ENCODE data around the gene SMARCC1.

SMARCC1 gene

DNA sequence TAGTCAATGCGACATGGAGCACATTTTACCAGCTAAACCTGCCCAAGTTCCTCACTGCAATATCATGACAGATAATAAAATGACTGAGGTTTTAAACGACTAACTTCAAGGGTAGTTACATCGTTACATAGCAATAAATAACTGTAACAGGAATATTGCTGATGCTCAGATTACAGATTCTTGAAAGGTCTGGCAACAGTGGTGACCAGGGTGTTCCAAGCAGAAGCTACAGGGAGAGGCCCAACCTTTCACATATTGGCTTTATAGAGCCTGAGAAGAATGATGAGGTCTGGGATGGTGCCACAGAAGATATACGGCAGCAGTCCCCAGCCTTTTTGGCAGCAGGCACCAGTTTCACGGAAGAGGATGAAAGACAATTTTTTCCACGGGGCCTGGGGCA, 151.9 kb downstream of the SMARCC1 start:
- DNase-seq: no peak

DNA sequence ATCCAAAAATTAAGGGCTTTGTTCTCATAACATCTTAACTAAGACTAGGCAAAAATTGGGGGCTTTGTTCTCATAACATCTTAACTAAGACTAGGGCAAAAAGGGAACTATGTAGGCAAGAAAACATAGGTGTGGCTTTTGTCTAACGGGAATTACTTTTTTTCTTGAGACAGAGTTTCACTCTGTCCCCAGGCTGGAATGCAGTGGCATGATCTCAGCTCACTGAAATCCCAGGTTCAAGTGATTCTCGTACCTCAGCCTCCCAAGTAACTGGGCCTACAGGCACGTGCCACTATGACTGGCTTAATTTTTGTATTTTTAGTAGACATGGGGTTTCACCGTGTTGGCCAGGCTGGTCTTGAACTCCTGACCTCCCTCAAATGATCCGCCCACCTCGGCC, 153.3 kb downstream of the SMARCC1 start:
- no peak for DNase-seq

DNA sequence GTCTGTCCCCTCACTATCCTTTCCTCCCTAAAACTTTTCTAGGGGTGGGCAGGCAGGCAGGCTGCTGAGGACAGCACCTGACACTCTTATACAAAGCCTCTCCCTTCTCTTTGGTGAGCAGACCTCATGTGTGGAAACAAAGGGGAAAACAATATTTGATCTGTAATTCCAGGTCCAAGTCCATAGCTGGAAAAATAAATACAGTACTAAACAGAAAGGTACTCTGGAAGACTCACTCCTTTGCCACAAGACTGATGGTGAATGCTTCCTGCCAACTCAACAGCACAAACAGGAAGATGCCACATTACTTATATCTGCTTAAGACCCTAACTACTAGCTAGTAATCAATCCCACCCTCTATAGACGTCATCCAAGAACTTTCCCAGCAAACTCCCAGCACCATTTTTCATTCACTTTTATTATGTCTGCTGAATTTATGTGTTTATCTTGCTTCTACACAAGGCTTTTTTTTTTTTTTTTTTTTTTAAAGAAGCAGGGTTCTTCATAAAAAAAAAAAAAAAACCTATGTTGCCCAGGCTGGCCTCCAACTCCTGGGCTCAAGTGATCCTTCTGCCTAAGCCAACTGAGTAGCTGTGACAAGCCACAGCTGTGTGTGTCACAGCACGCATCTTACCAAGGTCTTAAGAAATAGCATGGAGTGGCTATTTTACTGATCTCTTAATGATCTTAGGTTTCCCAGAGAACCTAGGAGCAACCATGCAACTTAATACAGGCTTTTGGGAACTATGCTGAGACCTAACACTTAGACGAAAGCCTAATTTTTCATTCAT, 158.8 kb downstream of the SMARCC1 start:
- no peak for DNase-seq

DNA sequence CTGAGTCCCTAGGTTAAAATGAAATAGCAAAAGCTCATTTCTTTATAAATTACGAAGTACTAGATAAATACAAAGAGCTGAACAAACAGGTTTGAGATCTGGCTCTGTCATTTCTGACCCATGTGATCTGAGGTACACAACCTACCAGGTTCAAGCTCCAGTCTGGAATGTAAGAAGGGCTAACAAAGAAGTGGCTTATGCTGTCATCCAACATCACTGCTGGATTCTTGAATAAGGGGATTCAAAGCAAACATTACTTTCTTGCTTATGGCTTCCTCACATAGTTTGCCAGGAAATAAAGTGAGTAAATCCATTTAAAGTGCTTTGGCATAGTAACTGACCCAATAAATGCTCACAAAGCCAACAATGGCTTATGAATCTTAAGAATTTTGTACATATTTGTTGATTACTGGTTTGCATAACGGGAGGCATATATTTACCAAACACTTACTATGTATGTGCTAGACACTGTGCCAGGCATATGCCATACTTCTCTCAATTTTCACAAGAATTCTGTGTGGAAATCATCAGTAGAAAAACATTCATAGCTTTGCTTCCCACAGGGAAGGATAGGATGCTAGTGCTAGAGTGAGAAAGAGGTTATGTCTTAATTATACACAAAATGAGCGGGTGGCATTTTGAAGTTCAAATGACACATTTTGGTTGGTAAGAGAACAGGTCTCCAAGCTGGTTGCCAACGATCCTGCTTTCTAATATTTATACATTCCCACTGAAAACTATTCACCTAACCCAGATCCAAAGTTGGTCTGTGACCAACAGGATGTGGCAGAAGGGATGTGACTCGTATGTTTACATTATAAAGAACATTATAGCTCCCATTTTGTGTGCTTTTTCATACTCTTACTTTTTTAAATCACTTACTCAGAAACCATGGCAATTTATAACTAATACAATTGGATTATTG, 164.3 kb downstream of the SMARCC1 start:
- no peak for DNase-seq

- DNase-seq: no peak
Measured at GRCh38 chr3:47614788-47615187, 166.9 kb downstream of the SMARCC1 start.

- DNase-seq: no peak
Measured at GRCh38 chr3:47613722-47614121, 168.0 kb downstream of the SMARCC1 start.

- DNase-seq: no peak
Measured at GRCh38 chr3:47612879-47613278, 168.8 kb downstream of the SMARCC1 start.

- DNase-seq: no peak
Measured at GRCh38 chr3:47612178-47612577, 169.5 kb downstream of the SMARCC1 start.

DNA sequence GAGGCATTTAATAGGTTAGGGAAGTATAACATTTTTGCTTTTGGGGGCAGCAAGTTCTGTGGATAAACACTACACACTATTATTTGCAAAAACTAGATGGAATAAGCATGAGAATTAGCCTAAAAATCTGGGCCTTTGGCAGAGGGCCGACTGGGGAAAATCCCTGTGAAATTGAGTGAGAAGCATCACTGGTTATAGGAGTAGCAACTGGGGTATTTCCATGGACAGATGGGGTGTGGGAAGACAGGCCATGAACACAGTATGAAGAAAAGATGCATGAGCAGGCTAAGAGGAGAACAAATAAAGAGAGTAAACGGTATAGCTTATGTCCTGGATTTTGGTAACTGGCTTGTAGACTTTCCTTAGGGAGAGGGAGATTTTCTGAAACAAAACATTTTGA, 170.1 kb downstream of the SMARCC1 start:
- DNase-seq: no peak

- no peak for DNase-seq
Measured at GRCh38 chr3:47610583-47610982, 171.1 kb downstream of the SMARCC1 start.

DNA sequence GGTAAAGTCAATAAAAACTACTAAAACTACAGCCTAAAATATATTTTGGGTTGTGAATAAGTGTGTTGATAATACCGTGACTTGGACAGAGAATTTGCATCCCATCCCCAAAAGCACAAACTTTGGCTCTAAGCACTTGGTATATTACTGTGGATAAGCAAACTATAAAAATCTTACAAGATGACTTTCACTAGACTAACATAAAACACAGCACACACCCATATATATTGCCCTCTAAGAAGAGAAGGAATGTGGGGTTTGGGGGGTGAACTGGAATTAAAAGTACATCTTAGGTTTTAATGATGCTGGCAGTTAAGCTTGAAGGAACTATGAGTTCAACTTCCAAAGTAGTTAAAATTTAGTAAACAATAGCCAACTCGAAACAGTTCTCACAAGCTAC, 174.4 kb downstream of the SMARCC1 start:
- no peak for DNase-seq

DNA sequence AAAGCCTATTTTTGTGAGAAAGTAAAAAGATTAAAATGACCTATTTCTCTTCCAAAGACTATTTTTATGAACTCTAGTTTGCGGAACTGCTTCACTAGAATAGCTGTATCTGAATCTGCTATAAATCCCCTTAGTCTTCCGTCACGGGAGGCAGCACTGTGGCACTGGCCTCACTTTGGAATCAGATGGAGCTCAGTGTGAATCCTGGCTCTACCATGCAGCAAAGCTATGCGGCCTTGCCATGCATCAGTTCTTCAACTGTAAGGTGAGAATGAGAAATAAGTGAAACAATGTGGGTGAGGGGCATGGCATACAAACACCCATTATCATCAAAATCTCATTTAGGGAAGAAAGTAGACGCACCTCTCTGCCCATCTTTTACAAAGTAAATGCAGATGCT, 175.5 kb downstream of the SMARCC1 start:
- DNase-seq: no peak

GRCh38 chr3:47605652-47606051, 176.0 kb downstream of the SMARCC1 start:
- no peak for DNase-seq

DNA sequence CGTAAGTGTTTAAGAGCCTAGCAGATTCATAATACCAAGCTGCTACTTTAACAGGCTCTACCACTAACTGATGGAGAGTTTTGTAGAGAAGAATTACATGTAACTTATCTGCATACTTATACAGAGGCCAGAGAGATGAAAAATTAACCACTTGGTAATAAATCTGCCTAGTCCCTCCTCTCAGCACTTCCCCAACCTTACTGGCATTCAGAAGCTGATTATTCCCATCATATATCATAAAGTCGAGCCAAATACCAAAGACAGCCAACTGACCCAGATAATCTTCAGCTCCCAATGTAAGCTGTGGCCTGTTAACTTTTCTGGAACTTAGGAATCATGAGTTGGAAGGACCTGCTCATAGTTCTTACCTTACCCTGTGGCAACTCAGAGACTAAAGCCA, 177.5 kb downstream of the SMARCC1 start:
- DNase-seq: no peak

- no peak for DNase-seq
Measured at GRCh38 chr3:47603332-47603731, 178.4 kb downstream of the SMARCC1 start.

DNA sequence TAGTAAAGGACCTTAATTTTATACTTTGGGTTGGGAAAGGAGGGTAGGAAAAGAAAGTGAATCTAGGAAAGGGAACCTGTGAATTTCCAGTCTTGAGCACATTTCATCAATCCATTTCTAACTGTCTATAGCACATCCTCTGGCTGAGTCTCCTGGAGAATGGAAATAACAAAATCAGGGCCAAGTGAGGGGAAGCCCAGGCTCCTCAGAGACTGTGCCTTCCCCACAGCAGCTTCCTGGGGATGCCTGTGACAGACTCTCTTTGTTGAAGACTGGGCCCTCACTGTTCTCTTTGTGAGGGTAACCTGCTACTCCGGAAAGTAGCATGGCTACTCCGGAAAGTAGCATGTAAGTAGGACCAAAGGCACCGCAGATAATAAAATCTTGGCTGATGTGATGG, 180.4 kb downstream of the SMARCC1 start:
- no peak for DNase-seq

DNA sequence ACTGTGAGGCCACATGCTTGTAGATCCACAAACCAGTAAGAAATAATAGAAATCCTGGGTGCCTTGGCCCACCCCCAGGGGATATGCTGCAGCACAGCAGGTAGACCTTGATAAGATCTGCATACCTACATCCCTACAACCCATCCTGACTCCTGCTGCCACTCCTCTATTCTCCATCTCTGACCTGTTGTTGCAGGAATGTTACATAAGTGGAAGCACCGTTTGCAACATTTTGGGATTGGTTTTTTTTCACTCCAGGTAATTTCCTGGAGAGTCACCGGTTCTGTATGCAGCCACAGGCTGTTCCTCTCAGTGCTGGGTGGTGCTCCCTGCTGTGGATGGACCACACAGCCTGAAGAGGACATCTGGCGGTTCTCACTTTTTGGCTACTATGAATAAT, 186.9 kb downstream of the SMARCC1 start:
- DNase-seq: no peak

- no peak for DNase-seq
Measured at GRCh38 chr3:47592066-47592795, 189.5 kb downstream of the SMARCC1 start.

- no peak for DNase-seq
Measured at GRCh38 chr3:47590216-47590615, 191.5 kb downstream of the SMARCC1 start.

DNA sequence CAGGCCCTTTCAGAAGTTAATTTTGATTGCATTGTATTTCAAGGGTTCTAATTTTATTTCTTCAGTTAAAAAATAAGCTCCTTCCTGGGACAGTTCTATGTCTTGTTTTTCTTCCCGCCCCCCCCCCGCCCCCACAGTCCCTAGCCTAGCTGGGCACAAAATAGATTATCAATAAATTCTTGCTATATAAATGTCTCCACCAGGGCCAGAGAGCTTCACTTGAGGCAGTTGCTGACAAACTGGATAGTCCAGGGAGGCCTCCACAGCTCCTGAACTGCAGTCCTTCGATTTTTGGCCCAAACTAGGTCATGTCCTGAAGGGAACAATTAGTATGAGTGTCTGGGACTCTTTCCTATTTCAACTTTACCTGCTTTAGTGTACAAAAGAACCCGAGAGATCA, 193.1 kb downstream of the SMARCC1 start:
- no peak for DNase-seq

DNA sequence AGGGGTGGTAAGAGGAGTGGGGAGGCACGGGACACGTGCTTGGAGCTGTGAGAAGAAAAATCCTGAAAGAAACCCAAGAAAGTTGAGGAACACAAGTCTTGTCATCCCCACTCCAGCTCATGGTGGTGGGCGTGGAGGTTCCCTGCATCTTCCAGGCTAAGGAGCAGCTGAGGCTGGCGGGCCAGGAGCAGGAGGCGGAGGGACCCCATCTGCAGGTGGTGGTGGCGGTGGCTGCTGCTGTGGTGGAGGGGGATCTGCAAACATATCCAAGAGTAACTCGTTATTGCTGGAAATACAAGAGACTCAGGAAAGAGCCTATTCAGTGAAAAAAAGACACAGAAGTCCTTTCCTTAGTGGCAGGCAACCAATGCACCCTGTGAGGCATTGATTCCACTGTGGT, 193.6 kb downstream of the SMARCC1 start:
- no peak for DNase-seq

DNA sequence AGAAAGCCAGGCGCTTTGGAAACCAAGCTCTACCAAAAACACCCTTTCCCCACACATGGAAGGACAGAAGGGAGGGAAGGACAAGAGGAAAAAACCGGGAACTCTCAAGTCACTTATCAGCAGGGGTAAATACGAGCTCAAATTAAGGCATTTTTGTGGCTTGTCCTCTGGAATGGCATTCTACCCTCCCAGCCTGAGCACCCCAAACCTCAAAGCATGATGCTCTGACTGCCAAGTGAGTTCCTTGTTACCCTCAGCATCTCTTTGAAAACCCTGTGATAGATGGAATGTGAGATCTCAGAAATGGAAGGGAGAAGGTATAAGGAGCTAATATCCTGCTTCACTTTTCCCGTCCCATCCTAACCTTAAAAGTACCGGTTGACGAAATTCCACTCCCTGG, 194.9 kb downstream of the SMARCC1 start:
- no peak for DNase-seq

DNA sequence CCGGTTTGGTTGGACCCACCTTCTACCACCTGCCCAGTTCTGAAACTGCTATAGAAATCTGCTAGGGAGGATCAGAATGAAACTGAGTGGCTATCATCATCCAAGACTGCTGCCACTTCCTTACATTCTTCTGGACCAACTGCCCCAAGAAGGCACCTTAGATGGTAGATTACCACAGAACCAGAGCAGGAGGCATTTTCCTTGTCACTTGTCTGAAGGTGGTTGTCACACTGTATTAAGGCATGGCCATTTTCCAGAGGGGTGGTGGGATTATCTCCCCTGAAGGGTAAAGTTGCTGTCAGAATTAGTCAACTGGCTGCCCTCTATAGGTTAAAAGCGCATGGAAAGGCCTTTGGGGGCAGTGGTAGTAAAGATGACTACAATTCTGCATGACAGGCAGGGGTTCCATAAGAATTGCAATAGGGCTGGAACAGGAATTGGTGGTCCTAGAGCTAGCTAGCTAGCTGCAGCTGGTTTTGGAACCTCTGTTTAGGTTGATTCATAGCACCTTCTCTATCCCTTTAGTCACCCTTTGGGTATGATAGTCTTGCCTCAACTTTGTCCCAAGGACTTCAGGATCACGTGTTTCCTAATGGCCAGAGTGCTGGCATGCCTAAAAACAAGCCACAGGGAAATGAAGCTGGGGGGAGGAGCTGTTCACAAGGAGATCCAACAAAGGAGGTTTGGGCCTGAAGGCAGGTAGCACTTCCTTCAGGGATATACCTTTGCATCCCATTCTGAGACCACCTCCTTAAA, 198.2 kb downstream of the SMARCC1 start:
- no peak for DNase-seq

All from NCI-H2081 (cell line).